Measurements from ENCODE around the gene EPS8L2. TPM values are rescaled to one million over a fixed set of nuclear protein-coding genes. Genes with fewer than 3 reads are reported as not detected.
A peak's percentile ranks its signal among the peaks of the same experiment; 100 is the strongest.

The EPS8L2 gene
- polyA plus RNA-seq, 6 donors from 2014 or later: 1.3 to 7.6 (median 3.3) TPM

- Mint-ChIP-seq H3K4me1 (peaks cover 0 to 4% (median 0%) of the 10 kb centered on the region in 3 donors), H3K9me3 (no peaks in the 10 kb centered on the region), H3K4me3 (no peak overlapping the region), H3K36me3 (no peaks in the 10 kb centered on the region), H3K27ac (peak overlapping the region in 2 of 6 donors; percentile 24 to 39), H3K27me3 (no peaks in the 10 kb centered on the region)
- no peak for ATAC-seq (ENCODE audit: low read depth in 2 of 2)
- DNase-seq: no peak
These were observed 59.7 kb downstream of the EPS8L2 start for GRCh38 chr11:765802-766091.

- Mint-ChIP-seq H3K27ac (peak overlapping the region in 2 of 6 donors; percentile 24 to 39), H3K27me3 (no peaks in the 10 kb centered on the region), H3K36me3 (no peaks in the 10 kb centered on the region), H3K4me1 (peaks cover 0 to 4% (median 0%) of the 10 kb centered on the region in 3 donors), H3K9me3 (no peaks in the 10 kb centered on the region), H3K4me3 (no peak overlapping the region)
- ATAC-seq (ENCODE audit: low read depth in 2 of 2) (no peak), DNase-seq (no peak)
These were observed 60.3 kb downstream of the EPS8L2 start for GRCh38 chr11:766106-766935.

GRCh38 chr11:766936-767210, 60.8 kb downstream of the EPS8L2 start:
- no peaks in the 10 kb centered on the region for H3K27me3 Mint-ChIP-seq
- no peaks in the 10 kb centered on the region for H3K9me3 Mint-ChIP-seq
- ATAC-seq (ENCODE audit: low read depth in 2 of 2) (no peak), DNase-seq (no peak)
- no peak overlapping the region for H3K4me3 Mint-ChIP-seq
- no peaks in the 10 kb centered on the region for H3K36me3 Mint-ChIP-seq
- H3K4me1 Mint-ChIP-seq: peaks cover 0 to 4% (median 0%) of the 10 kb centered on the region in 3 donors
- no peak overlapping the region for H3K27ac Mint-ChIP-seq

GRCh38 chr11:767238-767637, 61.2 kb downstream of the EPS8L2 start:
- no peak for DNase-seq
- peak overlapping the region in 1 of 6 donors; percentile 15 for H3K27ac Mint-ChIP-seq
- peaks cover 0 to 4% (median 0%) of the 10 kb centered on the region in 3 donors for H3K4me1 Mint-ChIP-seq

GRCh38 chr11:769887-770641, 64.0 kb downstream of the EPS8L2 start:
- ATAC-seq (ENCODE audit: low read depth in 2 of 2) (no peak), DNase-seq (no peak)
- Mint-ChIP-seq H3K9me3 (no peaks in the 10 kb centered on the region), H3K27ac (no peak overlapping the region), H3K36me3 (no peaks in the 10 kb centered on the region), H3K4me3 (no peak overlapping the region), H3K27me3 (no peaks in the 10 kb centered on the region), H3K4me1 (peaks cover 0 to 14% (median 5%) of the 10 kb centered on the region in 3 donors)

More at GRCh38 chr11:767238-767637, 61.2 kb downstream of the EPS8L2 start:
- Mint-ChIP-seq H3K4me3 (no peak overlapping the region), H3K9me3 (no peaks in the 10 kb centered on the region), H3K36me3 (no peaks in the 10 kb centered on the region), H3K27me3 (no peaks in the 10 kb centered on the region)
- ATAC-seq (ENCODE audit: low read depth in 2 of 2): no peak

- H3K27me3 Mint-ChIP-seq: no peaks in the 10 kb centered on the region
- no peak overlapping the region for H3K27ac Mint-ChIP-seq
- peak overlapping the region in 1 of 8 donors; percentile 32 for H3K4me3 Mint-ChIP-seq
- ATAC-seq (ENCODE audit: low read depth in 2 of 2) (no peak), DNase-seq (no peak)
- no peaks in the 10 kb centered on the region for H3K9me3 Mint-ChIP-seq
- H3K36me3 Mint-ChIP-seq: no peaks in the 10 kb centered on the region
- peaks cover 0 to 20% (median 11%) of the 10 kb centered on the region in 3 donors for H3K4me1 Mint-ChIP-seq
These were observed 64.9 kb downstream of the EPS8L2 start for GRCh38 chr11:770642-771616.

- H3K27me3 Mint-ChIP-seq: no peaks in the 10 kb centered on the region
- DNase-seq: no peak
- H3K36me3 Mint-ChIP-seq: no peaks in the 10 kb centered on the region
- no peak overlapping the region for H3K27ac Mint-ChIP-seq
- no peaks in the 10 kb centered on the region for H3K9me3 Mint-ChIP-seq
- peak overlapping the region in 1 of 8 donors; percentile 32 for H3K4me3 Mint-ChIP-seq
- no peak for ATAC-seq (ENCODE audit: low read depth in 2 of 2)
- H3K4me1 Mint-ChIP-seq: peaks cover 5 to 27% (median 18%) of the 10 kb centered on the region in 3 donors
These were observed 65.7 kb downstream of the EPS8L2 start for GRCh38 chr11:771617-772204.

- Mint-ChIP-seq H3K4me1 (peaks cover 5 to 27% (median 18%) of the 10 kb centered on the region in 3 donors), H3K27ac (no peak overlapping the region), H3K27me3 (no peaks in the 10 kb centered on the region), H3K36me3 (no peaks in the 10 kb centered on the region), H3K4me3 (peak overlapping the region in 1 of 8 donors; percentile 20), H3K9me3 (no peaks in the 10 kb centered on the region)
- DNase-seq (no peak), ATAC-seq (ENCODE audit: low read depth in 2 of 2) (no peak)
These were observed 66.7 kb downstream of the EPS8L2 start for GRCh38 chr11:772429-773390.

- Mint-ChIP-seq H3K4me1 (peaks cover 5 to 27% (median 18%) of the 10 kb centered on the region in 3 donors), H3K27ac (no peak overlapping the region), H3K9me3 (no peaks in the 10 kb centered on the region), H3K27me3 (no peaks in the 10 kb centered on the region), H3K4me3 (peak overlapping the region in 1 of 8 donors; percentile 40), H3K36me3 (no peaks in the 10 kb centered on the region)
- ATAC-seq (ENCODE audit: low read depth in 2 of 2): no peak
- no peak for DNase-seq
These were observed 67.4 kb downstream of the EPS8L2 start for GRCh38 chr11:773425-773824.

- no peak overlapping the region for H3K27ac Mint-ChIP-seq
- H3K4me1 Mint-ChIP-seq: peaks cover 6 to 30% (median 18%) of the 10 kb centered on the region in 3 donors
- no peaks in the 10 kb centered on the region for H3K36me3 Mint-ChIP-seq
- H3K27me3 Mint-ChIP-seq: no peaks in the 10 kb centered on the region
- H3K9me3 Mint-ChIP-seq: no peaks in the 10 kb centered on the region
- DNase-seq (no peak), ATAC-seq (ENCODE audit: low read depth in 2 of 2) (no peak)
- peak overlapping the region in 2 of 8 donors; percentile 71 to 86 for H3K4me3 Mint-ChIP-seq
These were observed 67.8 kb downstream of the EPS8L2 start for GRCh38 chr11:773830-774229.

GRCh38 chr11:774873-775592, 69.0 kb downstream of the EPS8L2 start:
- Mint-ChIP-seq H3K27me3 (no peaks in the 10 kb centered on the region), H3K4me1 (peaks cover 8 to 37% (median 25%) of the 10 kb centered on the region in 3 donors), H3K27ac (peak overlapping the region in 2 of 6 donors; percentile 42 to 77), H3K36me3 (no peaks in the 10 kb centered on the region), H3K4me3 (peak overlapping the region; percentile 40 to 92 (median 78)), H3K9me3 (no peaks in the 10 kb centered on the region)
- ATAC-seq (ENCODE audit: low read depth in 2 of 2) (no peak), DNase-seq (no peak)

- no peaks in the 10 kb centered on the region for H3K36me3 Mint-ChIP-seq
- no peaks in the 10 kb centered on the region for H3K9me3 Mint-ChIP-seq
- DNase-seq (no peak), ATAC-seq (ENCODE audit: low read depth in 2 of 2) (no peak)
- peak overlapping the region; percentile 75 to 92 (median 85) for H3K4me3 Mint-ChIP-seq
- peaks cover 8 to 37% (median 25%) of the 10 kb centered on the region in 3 donors for H3K4me1 Mint-ChIP-seq
- H3K27me3 Mint-ChIP-seq: no peaks in the 10 kb centered on the region
- H3K27ac Mint-ChIP-seq: peak overlapping the region in 3 of 6 donors; percentile 24 to 84 (median 80)
These were observed 70.2 kb downstream of the EPS8L2 start for GRCh38 chr11:776263-776560.
